Duodenal mucosa (tissue), 2 donors: ENCODE data around the gene LRRC58.
A peak's percentile ranks its signal among the peaks of the same experiment; 100 is the strongest.

Experiments
- H3K27ac ChIP-seq: one replicate; pipeline ENCODE4 v1.7.0; 2013; ENCODE audit warnings: low read depth, low read length
- H3K27me3 ChIP-seq, 2 donors: one replicate each; pipeline ENCODE4 v1.7.0; 2013; ENCODE audit warnings: low read length in 2 of 2, control low read depth in 1 of 2; ENCODE audit not compliant: insufficient read depth in 2 of 2, control insufficient read depth in 1 of 2
- H3K36me3 ChIP-seq, 2 donors: one replicate each; pipeline ENCODE4 v1.7.0; 2013; ENCODE audit warnings: low read length in 2 of 2, control low read depth in 1 of 2; ENCODE audit not compliant: insufficient read depth in 2 of 2, control insufficient read depth in 1 of 2
- H3K4me1 ChIP-seq, 2 donors: one replicate each; pipeline ENCODE4 v1.7.0; 2013; ENCODE audit warnings: low read length in 2 of 2, control low read depth in 1 of 2; ENCODE audit not compliant: insufficient read depth in 2 of 2, control insufficient read depth in 1 of 2
- H3K4me3 ChIP-seq, 2 donors: one replicate each; pipeline ENCODE4 v1.7.0; 2013; ENCODE audit warnings: low read length in 2 of 2, low read depth in 1 of 2
- H3K9ac ChIP-seq, 2 donors: one replicate each; pipeline ENCODE4 v1.7.0; 2013; ENCODE audit warnings: low read length in 2 of 2, low read depth in 1 of 2
- H3K9me3 ChIP-seq, 2 donors: one replicate each; pipeline ENCODE4 v1.7.0; 2013; ENCODE audit warnings: low read length in 2 of 2, control low read depth in 1 of 2; ENCODE audit not compliant: control insufficient read depth in 1 of 2

Gene LRRC58

DNA sequence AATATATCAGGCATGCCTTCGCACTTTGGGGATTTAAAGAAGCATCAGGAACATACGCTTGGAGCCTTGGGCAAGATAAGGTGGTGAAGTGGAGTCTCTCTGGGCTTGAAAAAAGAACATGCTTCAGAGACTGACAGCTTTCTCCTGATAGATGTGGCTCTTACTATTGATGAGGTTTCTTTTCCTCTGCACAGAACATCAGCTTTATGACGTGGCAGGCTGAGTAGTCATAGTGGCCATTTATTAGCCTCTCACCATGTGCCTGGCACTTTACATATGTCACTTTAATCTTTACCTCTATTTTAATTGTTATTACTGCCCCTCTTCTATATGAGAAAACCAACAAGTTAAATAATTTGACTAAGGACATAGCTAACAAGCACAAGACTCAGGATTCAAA, 19.0 kb upstream of the LRRC58 start:
- Histone ChIP-seq H3K4me3 (no peak overlapping the region), H3K27me3 (no peaks in the 10 kb centered on the region), H3K4me1 (no peaks in the 10 kb centered on the region), H3K9me3 (no peaks in the 10 kb centered on the region), H3K36me3 (no peaks in the 10 kb centered on the region), H3K9ac (no peak overlapping the region), H3K27ac (no peak overlapping the region)

DNA sequence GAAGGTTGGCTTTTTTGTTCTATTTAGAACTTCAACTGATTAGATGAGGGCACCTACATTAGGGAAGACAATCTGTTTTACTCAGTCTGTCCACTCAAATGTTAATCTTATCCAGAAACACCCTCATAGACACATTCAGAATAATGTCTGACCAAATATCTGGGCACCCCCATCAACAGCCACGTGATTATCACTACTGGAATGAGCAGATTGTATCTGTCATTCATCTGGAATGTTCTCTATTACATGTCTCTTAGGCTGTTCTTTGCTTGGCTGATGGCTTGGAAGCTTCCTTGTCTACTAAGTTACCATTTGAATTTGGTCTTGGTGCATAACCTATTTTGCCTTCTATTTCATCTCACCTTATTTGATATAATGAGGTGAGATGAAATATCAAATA, 15.7 kb upstream of the LRRC58 start:
- no peak overlapping the region for H3K4me3 ChIP-seq
- H3K4me1 ChIP-seq = no peaks in the 10 kb centered on the region
- H3K9ac ChIP-seq = no peak overlapping the region
- H3K27me3 ChIP-seq = no peaks in the 10 kb centered on the region
- H3K9me3 ChIP-seq = no peaks in the 10 kb centered on the region
- no peaks in the 10 kb centered on the region for H3K36me3 ChIP-seq
- H3K27ac ChIP-seq = no peak overlapping the region

DNA sequence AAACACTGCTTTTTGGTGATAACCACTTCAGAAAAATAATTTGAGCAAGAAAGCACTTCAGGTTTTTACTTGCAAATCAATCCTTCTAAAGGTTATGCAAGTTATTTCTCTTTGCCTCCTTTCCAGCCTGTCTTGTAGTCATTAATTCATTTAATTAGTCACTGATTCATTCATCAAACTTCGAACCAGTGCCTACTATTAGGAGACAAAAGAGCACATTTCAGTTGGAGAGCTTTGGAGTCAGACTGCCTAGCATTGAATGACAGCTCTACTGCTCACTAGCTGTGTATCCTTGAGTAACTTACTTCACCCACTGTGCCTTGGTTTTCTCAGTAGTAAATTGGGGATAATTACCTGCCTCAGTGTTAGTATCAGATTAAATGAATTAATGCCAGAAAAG, 14.9 kb upstream of the LRRC58 start:
- H3K27ac ChIP-seq = no peak overlapping the region
- H3K9me3 ChIP-seq = no peaks in the 10 kb centered on the region
- no peaks in the 10 kb centered on the region for H3K27me3 ChIP-seq
- no peaks in the 10 kb centered on the region for H3K4me1 ChIP-seq
- H3K36me3 ChIP-seq = no peaks in the 10 kb centered on the region
- no peak overlapping the region for H3K4me3 ChIP-seq
- no peak overlapping the region for H3K9ac ChIP-seq

DNA sequence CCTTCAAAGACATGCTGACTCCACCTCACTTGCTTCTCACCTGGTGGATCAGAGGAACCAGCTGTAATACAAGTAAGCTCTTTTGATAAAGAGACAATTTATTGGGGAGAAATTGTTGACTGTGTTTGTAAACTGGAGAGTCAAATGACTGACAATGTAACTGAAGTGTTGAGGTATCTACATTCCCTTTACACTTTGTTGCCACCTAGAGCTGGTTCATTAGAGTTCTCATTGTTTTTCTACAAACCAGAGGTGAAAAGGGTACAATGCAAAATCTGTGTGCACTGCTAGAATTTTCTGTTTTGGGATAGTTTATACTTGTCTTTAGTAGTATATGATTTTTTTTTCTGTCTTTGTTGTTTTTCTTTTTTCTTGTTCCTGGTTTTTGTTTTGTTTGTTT, 8.7 kb upstream of the LRRC58 start:
- H3K27me3 ChIP-seq = no peaks in the 10 kb centered on the region
- no peaks in the 10 kb centered on the region for H3K4me1 ChIP-seq
- H3K9ac ChIP-seq = no peak overlapping the region
- H3K27ac ChIP-seq = no peak overlapping the region
- H3K4me3 ChIP-seq = no peak overlapping the region
- H3K9me3 ChIP-seq = no peaks in the 10 kb centered on the region
- H3K36me3 ChIP-seq = no peaks in the 10 kb centered on the region

DNA sequence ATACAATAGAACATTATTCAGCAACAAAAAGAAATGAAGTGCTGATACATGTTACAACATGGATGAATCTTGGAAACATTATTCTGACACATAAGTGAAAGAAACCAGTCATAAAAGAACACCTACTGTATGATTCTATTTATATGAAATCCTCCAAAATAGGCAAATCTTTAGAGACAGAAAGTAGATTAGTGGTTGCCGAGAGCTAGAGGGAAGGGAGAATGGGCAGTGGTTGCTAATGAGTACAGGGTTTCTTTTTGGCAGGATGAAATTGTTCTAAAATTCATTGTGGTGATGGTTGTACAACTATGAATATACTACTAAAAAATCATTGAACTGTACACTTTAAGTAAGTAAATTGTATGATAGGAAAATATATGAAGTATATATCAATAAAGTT, 6.3 kb upstream of the LRRC58 start:
- Histone ChIP-seq H3K9me3 (no peaks in the 10 kb centered on the region), H3K9ac (no peak overlapping the region), H3K4me3 (no peak overlapping the region), H3K36me3 (no peaks in the 10 kb centered on the region), H3K27me3 (no peaks in the 10 kb centered on the region), H3K4me1 (no peaks in the 10 kb centered on the region), H3K27ac (no peak overlapping the region)

DNA sequence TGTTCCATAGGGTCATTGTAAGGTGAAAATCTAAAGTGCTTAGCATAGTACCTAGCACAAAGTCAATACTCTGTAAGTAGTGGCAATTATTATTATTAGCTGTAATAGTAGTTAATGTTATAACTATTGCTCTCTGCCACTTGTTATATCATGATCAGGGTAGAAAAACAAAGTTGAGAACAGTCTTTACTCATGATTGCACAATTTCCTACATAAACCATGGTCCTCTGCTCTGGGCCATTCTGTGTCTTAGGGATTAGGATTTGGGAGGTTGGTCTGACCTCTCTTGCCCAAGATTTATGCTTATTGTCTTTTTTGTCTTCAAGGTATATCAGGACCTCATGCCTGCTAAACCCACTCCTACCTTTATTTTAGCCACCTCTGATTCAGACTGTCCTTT, 4.3 kb upstream of the LRRC58 start:
- H3K9ac ChIP-seq = no peak overlapping the region
- no peaks in the 10 kb centered on the region for H3K27me3 ChIP-seq
- no peak overlapping the region for H3K27ac ChIP-seq
- H3K4me1 ChIP-seq = peaks cover 4% of the 10 kb centered on the region in 2 donors
- no peaks in the 10 kb centered on the region for H3K9me3 ChIP-seq
- no peaks in the 10 kb centered on the region for H3K36me3 ChIP-seq
- no peak overlapping the region for H3K4me3 ChIP-seq

DNA sequence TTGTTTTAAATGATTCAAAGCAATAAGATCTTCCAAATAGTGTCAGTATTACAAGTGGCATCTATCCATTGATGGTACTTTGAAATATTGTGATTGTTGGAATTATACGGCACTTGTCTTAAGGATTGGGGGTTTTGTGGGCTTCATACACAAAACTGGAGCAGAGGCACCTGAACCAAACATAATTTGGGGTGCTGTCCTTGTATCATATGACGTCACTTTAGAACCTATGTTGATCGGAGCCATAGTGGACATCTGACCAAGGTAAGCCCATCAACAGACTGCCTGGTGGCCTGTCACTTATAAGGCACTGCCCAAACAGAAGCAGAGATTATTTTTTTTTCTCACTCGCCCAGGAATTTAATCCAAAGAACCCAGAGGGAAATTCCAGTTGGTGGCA, 2.9 kb upstream of the LRRC58 start:
- Histone ChIP-seq H3K27ac (no peak overlapping the region), H3K4me1 (peaks cover 11 to 12% of the 10 kb centered on the region in 2 donors), H3K36me3 (no peaks in the 10 kb centered on the region), H3K27me3 (no peaks in the 10 kb centered on the region), H3K9ac (no peak overlapping the region), H3K9me3 (no peaks in the 10 kb centered on the region), H3K4me3 (no peak overlapping the region)

DNA sequence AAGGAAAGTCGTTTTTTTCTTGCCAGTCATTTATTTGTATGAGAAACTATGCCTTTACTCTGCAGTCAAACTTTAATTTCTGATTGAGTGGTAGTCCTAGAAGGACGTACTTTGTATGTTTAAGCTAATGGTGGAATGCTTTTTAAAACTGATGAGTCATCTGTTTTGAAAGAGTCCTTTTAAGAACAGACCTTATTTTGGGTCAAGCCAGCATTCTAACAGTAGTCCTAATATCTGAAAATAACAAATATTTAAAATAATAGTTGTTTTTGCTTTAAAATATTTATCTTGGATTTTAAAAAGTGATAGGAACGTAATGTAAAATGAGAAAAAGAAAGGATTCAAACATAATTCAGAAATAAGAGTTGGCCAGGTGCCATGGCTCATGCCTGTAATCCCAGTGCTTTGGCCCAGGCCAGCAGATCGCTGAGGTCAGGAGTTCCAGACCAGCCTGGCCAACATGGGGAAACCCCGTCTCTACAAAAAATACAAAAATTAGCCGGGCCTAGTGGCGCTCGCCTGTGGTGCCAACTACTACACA, 1.3 kb upstream of the LRRC58 start:
- peaks cover 12 to 18% of the 10 kb centered on the region in 2 donors for H3K4me1 ChIP-seq
- H3K9me3 ChIP-seq = no peaks in the 10 kb centered on the region
- H3K36me3 ChIP-seq = peaks cover 0 to 5% of the 10 kb centered on the region in 2 donors
- H3K4me3 ChIP-seq = peak overlapping the region in 1 of 2 donors; percentile 81
- H3K27ac ChIP-seq = no peak overlapping the region
- peak overlapping the region in 1 of 2 donors; percentile 67 for H3K9ac ChIP-seq
- no peaks in the 10 kb centered on the region for H3K27me3 ChIP-seq

DNA sequence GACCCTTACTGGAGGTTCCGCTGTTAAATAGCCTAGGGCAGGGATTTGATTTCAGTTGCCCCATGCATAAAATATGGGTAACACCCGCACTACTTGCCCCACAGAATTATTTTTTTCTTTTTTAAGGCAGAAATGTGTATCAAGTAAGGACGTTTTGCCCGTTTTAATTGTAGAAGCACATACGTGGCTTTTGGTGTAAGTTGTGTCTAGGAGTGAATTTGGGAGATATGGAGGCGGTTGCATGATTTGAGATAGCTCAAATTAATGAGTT, 636 bp upstream of the LRRC58 start:
- H3K36me3 ChIP-seq = peaks cover 0 to 5% of the 10 kb centered on the region in 2 donors
- H3K27ac ChIP-seq = peak overlapping the region; percentile 69
- peaks cover 12 to 25% of the 10 kb centered on the region in 2 donors for H3K4me1 ChIP-seq
- no peaks in the 10 kb centered on the region for H3K9me3 ChIP-seq
- peak overlapping the region; percentile 81 to 91 for H3K4me3 ChIP-seq
- H3K9ac ChIP-seq = peak overlapping the region; percentile 67 to 86
- no peaks in the 10 kb centered on the region for H3K27me3 ChIP-seq

DNA sequence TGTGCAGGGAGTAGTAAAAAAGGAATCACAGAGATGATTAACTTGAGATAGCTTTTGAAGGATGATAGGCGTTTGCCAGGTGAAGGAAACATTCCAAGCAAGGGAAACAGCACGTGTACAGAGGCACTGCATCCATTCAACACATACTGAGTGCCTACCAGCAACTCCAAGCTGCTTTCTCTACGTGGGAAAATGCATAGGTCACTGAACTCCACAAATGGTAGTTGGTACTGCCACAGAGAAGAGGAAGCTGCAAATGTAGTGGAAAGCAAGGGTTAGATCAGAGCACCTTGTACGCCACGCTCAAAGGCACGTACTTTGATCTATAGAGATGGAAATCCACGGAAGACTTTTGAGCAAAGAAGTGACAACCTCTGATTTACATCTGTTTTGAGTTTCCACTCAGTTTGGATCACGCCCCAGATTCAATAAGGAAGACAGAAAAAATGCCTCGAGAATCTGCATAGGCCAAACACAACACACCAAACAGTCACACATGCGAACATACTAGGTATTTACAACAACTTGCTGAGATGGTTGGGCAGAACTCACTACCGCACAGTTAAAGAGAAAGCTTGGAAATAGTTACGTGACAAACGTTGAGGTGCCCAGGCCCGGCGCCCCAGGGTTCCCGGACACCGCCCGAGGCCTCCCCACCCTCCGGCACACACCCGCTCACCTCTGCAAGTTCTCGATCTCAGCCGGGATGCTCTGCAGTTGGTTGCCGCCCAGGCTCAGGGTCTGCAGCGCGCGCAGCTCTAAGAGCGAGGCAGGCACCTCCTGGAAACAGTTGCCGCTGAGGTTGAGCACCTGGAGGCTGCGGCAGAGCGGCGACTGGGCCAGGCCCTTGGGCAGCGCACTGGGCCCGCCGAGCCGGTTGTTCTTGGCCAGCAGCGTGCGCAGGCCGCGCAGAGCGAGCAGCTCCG, 826 bp downstream of the LRRC58 start:
- peak overlapping the region; percentile 81 to 91 for H3K4me3 ChIP-seq
- peak overlapping the region; percentile 69 for H3K27ac ChIP-seq
- peak overlapping the region; percentile 67 to 86 for H3K9ac ChIP-seq
- peaks cover 12 to 29% of the 10 kb centered on the region in 2 donors for H3K4me1 ChIP-seq
- H3K9me3 ChIP-seq = no peaks in the 10 kb centered on the region
- H3K36me3 ChIP-seq = peaks cover 3 to 5% of the 10 kb centered on the region in 2 donors
- no peaks in the 10 kb centered on the region for H3K27me3 ChIP-seq
